SU-DHL-6 (cell line): ENCODE measurements around the gene SCN8A.

ENCODE experiments used
- EZH2phosphoT487 ChIP-seq: fragments of 200-600 bp; sonication (generic), shearing (Covaris generic); conservative IDR thresholded peaks from 2 replicates; pipeline ENCODE4 v1.6.1; 2018; ENCODE audit warnings: mild to moderate bottlenecking, antibody characterized with exemption, low read length, moderate library complexity, mixed read lengths
- TF ChIP-seq, protein P1 (sequence below): fragments of 200-600 bp; sonication (generic); IDR thresholded peaks from one replicate; pipeline ENCODE4 v1.5.1; 2017; ENCODE audit warnings: antibody characterized with exemption, mild to moderate bottlenecking, low read length, moderate library complexity; ENCODE audit not compliant: insufficient read depth, poor library complexity, severe bottlenecking

DNA sequence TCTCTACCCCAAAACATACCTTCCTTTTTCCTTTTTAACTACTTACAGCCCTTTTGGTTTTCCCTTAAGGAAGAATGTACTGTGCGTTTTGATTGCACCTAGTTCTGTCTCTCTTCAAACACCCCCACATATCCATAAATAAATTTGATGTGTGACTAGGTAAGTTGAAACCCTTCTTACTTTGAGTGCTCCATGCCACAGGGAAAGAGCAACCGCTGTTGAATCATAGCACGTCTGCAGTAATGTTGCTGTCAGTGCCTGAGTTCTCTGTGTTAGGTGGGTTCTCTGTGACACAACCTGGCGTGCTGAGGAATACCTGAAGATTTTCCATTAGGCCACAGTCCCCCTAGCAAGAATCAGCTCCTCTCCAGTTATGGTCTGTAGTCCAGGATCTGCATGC lies 155.4 kb downstream of the SCN8A start:
- TF ChIP-seq, protein P1, sequence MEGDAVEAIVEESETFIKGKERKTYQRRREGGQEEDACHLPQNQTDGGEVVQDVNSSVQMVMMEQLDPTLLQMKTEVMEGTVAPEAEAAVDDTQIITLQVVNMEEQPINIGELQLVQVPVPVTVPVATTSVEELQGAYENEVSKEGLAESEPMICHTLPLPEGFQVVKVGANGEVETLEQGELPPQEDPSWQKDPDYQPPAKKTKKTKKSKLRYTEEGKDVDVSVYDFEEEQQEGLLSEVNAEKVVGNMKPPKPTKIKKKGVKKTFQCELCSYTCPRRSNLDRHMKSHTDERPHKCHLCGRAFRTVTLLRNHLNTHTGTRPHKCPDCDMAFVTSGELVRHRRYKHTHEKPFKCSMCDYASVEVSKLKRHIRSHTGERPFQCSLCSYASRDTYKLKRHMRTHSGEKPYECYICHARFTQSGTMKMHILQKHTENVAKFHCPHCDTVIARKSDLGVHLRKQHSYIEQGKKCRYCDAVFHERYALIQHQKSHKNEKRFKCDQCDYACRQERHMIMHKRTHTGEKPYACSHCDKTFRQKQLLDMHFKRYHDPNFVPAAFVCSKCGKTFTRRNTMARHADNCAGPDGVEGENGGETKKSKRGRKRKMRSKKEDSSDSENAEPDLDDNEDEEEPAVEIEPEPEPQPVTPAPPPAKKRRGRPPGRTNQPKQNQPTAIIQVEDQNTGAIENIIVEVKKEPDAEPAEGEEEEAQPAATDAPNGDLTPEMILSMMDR, result no peak
- no peak for TF ChIP-seq EZH2phosphoT487
